HL-60 (cell line): ENCODE data around the gene SNX30.

ENCODE experiments used
- GABPA ChIP-seq: IDR thresholded peaks from 2 replicates; pipeline ENCODE4 v1.6.1; 2012; ENCODE audit warnings: low read depth
- POLR2AphosphoS5 ChIP-seq: IDR thresholded peaks from 2 replicates; pipeline ENCODE4 v1.6.1; 2012; ENCODE audit warnings: low read depth
- SPI1 ChIP-seq: IDR thresholded peaks from 2 replicates; pipeline ENCODE4 v1.6.1; 2012; ENCODE audit warnings: low read depth, mild to moderate bottlenecking, borderline replicate concordance
- TF ChIP-seq, protein P1 (sequence below): IDR thresholded peaks from one replicate; pipeline ENCODE4 v1.5.1; 2011; ENCODE audit warnings: low read length, control low read depth, inconsistent platforms; ENCODE audit not compliant: insufficient read depth

DNA sequence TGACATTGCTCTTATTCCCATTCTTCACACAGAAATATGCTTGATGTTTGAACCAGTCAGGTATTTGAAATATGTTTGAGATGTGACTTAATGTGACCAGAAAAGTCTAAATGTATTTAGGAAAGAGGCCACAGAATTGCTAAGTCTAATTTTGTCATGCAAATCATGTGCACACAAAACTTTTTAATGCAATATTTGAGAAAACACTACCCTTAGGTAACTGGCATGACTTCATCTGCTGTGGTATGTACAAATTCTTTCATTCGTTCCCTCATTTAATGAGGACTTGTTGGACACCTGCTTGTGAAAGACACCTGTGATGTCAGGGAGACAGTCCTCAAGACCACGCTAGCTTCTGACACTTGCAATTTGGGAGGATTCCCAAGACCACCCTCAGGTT, 161.2 kb downstream of the SNX30 start:
- TF ChIP-seq, protein P1, sequence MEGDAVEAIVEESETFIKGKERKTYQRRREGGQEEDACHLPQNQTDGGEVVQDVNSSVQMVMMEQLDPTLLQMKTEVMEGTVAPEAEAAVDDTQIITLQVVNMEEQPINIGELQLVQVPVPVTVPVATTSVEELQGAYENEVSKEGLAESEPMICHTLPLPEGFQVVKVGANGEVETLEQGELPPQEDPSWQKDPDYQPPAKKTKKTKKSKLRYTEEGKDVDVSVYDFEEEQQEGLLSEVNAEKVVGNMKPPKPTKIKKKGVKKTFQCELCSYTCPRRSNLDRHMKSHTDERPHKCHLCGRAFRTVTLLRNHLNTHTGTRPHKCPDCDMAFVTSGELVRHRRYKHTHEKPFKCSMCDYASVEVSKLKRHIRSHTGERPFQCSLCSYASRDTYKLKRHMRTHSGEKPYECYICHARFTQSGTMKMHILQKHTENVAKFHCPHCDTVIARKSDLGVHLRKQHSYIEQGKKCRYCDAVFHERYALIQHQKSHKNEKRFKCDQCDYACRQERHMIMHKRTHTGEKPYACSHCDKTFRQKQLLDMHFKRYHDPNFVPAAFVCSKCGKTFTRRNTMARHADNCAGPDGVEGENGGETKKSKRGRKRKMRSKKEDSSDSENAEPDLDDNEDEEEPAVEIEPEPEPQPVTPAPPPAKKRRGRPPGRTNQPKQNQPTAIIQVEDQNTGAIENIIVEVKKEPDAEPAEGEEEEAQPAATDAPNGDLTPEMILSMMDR = no peak
- TF ChIP-seq POLR2AphosphoS5 = no peak
- TF ChIP-seq GABPA = no peak
- no peak for TF ChIP-seq SPI1
